A673 (cell line): ENCODE measurements around the gene PPP5C. TPM values are rescaled to one million over a fixed set of nuclear protein-coding genes. Genes with fewer than 3 reads are reported as not detected.

Experiments
- BruUV-seq: library from RNA; stranded (reverse); fragments of 400-500 nt; replicated peaks from 2 replicates; lab custom pipeline; 2021; lab: Mats Ljungman, UMichigan
- CTCF ChIA-PET: fragments of 300-600 bp; sonication (Branson Sonifier 250); formaldehyde crosslinking; loops from one replicate; lab custom pipeline; 2022; ENCODE audit warnings: antibody characterized with exemption; lab: Charles Lee
- POLR2A ChIA-PET: fragments of 300-600 bp; sonication (Branson Sonifier 250); formaldehyde crosslinking; loops from one replicate; lab custom pipeline; 2022; ENCODE audit warnings: antibody characterized with exemption; ENCODE audit not compliant: low non-redundant PET; lab: Charles Lee
- DNase-seq: peaks from one replicate; pipeline ENCODE4 v3.0.0-alpha.2; 2015; ENCODE audit warnings: low spot score
- H3K27ac ChIP-seq: fragments of 200-600 bp; sonication (generic); 2 replicates; pipeline ENCODE4 v1.5.1; 2016; ENCODE audit warnings: mixed run types, low read depth, mild to moderate bottlenecking, mixed read lengths, antibody characterized with exemption, low read length; ENCODE audit not compliant: poor library complexity, severe bottlenecking
- H3K27me3 ChIP-seq: fragments of 200-600 bp; sonication (generic); replicated peaks from 2 replicates; pipeline ENCODE4 v1.6.1; 2017; ENCODE audit warnings: mixed run types, low read depth, mild to moderate bottlenecking, mixed read lengths, antibody characterized with exemption, low read length; ENCODE audit not compliant: insufficient read depth, poor library complexity
- H3K36me3 ChIP-seq: fragments of 200-600 bp; sonication (generic); 2 replicates; pipeline ENCODE4 v1.6.1; 2016; ENCODE audit warnings: mixed run types, mild to moderate bottlenecking, mixed read lengths, antibody characterized with exemption, low read length; ENCODE audit not compliant: insufficient read depth, poor library complexity, severe bottlenecking
- H3K4me1 ChIP-seq: fragments of 200-600 bp; sonication (generic); 2 replicates; pipeline ENCODE4 v1.6.1; 2017; ENCODE audit warnings: mixed run types, mild to moderate bottlenecking, mixed read lengths, antibody characterized with exemption, low read length; ENCODE audit not compliant: insufficient read depth, poor library complexity, severe bottlenecking
- H3K4me3 ChIP-seq: fragments of 200-600 bp; sonication (generic); 2 replicates; pipeline ENCODE4 v1.5.1; 2016; ENCODE audit warnings: low read depth, mixed run types, mild to moderate bottlenecking, mixed read lengths, low read length; ENCODE audit not compliant: poor library complexity, severe bottlenecking
- H3K9me3 ChIP-seq: fragments of 200-600 bp; sonication (generic); 2 replicates; pipeline ENCODE4 v1.6.1; 2016; ENCODE audit warnings: mixed run types, low read depth, mild to moderate bottlenecking, mixed read lengths, antibody characterized with exemption, low read length; ENCODE audit not compliant: poor library complexity, severe bottlenecking
- CTCF ChIP-seq: fragments of 300-800, 200-600 bp; sonication (generic); conservative IDR thresholded peaks from 2 replicates; pipeline ENCODE4 v1.5.1; 2017; ENCODE audit warnings: low read depth, mild to moderate bottlenecking, antibody characterized with exemption, low read length, moderate library complexity, mixed read lengths
- EZH2 ChIP-seq: fragments of 200-600 bp; sonication (generic); IDR thresholded peaks from 2 replicates; pipeline ENCODE4 v1.6.1; 2017; ENCODE audit warnings: borderline replicate concordance, low read depth, mild to moderate bottlenecking, mixed read lengths, antibody characterized with exemption, low read length; ENCODE audit not compliant: poor library complexity, severe bottlenecking
- intact Hi-C: fragments of 100-400 bp; cut with micrococcal nuclease; formaldehyde crosslinking; loops from one replicate; pipeline ENCODE4 v1.10.0; 2022; ENCODE audit not compliant: unreplicated experiment
- total RNA-seq: library from RNA; stranded (reverse); gene quantifications from 2 replicates; pipeline ENCODE4 v1.2.3, GENCODE V29; 2021

Gene PPP5C
- total RNA-seq, 1 experiment from 2014 or later, result 164 TPM

GRCh38 chr19:46427518-46428045 lies 80.7 kb downstream of the PPP5C start:
- POLR2A ChIA-PET, result no interaction called here
- CTCF ChIA-PET, result no interaction called here
- intact Hi-C loops, result no loop called here

DNA sequence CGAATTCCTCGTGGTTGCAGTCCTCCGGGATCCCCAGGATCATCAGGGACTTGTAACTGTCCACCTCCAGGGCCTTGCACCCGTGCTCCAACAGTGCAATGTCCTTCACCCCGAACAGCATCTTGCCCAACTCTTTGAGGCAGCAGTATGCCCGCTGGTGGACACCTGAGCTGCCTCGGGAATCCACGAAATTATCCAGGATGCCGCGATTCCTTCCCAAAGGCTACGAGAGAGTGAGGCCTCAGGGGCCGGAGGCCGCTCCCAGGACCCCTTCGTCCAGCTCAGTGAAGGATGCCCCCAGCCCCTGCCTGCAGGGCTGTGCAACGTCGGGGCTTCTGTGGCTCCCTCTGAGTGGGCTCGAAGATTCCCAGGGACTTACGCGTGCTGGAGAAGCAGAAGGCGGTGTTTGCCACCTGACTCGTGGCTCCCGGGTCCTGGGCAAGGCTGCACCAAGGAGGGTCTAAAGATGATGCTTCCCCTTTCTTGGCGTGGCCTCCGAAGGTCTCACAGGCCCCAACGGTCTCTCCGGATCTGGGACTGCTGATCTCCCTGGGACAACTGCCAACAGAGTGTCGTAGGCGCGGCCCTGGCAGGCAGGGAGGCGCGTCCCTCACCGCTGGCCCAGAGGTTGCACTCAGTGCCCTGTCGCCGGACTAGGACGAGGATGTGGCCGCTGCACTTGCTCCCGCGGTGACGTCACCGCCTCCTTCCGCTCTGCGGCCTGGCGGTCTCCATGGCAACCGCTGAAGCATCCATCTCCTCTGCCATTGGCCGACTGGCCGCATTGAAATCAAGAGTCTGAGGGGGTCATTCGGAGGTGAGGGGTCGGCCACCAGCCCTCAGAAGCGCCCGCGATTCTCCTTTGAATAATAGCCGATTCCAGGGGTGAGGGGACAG lies 81.6 kb downstream of the PPP5C start, which contains the start of gene PNMA8C:
PNMA8C (minus strand) TSS at position 698 of the 897 bp plus-strand sequence; CDS start at position 121, 577 bp downstream.
- intact Hi-C loops, result no loop called here
- no peak for DNase-seq
- TF ChIP-seq EZH2, result no peak
- no peak for TF ChIP-seq CTCF
- H3K4me3 ChIP-seq, result no peak within 1 kb of the TSS
- H3K9me3 ChIP-seq, result no peaks in the 10 kb centered on the region
- no peaks in the 10 kb centered on the region for H3K27me3 ChIP-seq
- ChIA-PET CTCF (no interaction called here), POLR2A (no interaction called here)
- H3K27ac ChIP-seq, result no peak within 1 kb of the TSS
- peaks cover 7% of the 10 kb centered on the region for H3K4me1 ChIP-seq
- no TSS peak for BruUV-seq
- H3K36me3 ChIP-seq, result no peaks in the 10 kb centered on the region

More at GRCh38 chr19:46427518-46428045, 80.7 kb downstream of the PPP5C start:
- Histone ChIP-seq H3K27me3 (no peaks in the 10 kb centered on the region), H3K27ac (no peak overlapping the region), H3K36me3 (no peaks in the 10 kb centered on the region), H3K4me3 (no peak overlapping the region), H3K4me1 (peaks cover 7% of the 10 kb centered on the region), H3K9me3 (no peaks in the 10 kb centered on the region)
- no peak for TF ChIP-seq EZH2
- no peak for TF ChIP-seq CTCF
- DNase-seq, result no peak
- no TSS peak for BruUV-seq

GRCh38 chr19:46429999-46430398 lies 83.1 kb downstream of the PPP5C start:
- Histone ChIP-seq H3K4me1 (peaks cover 7% of the 10 kb centered on the region), H3K27ac (no peak overlapping the region), H3K4me3 (no peak overlapping the region), H3K27me3 (no peaks in the 10 kb centered on the region), H3K36me3 (no peaks in the 10 kb centered on the region), H3K9me3 (no peaks in the 10 kb centered on the region)
- peak; percentile 72 for DNase-seq
- no TSS peak for BruUV-seq
- intact Hi-C loops, result no loop called here
- ChIA-PET CTCF (no interaction called here), POLR2A (no interaction called here)
- no peak for TF ChIP-seq CTCF
- no peak for TF ChIP-seq EZH2
